ENCODE data around the gene SAMD7. TPM values are rescaled to one million over a fixed set of nuclear protein-coding genes. Genes with fewer than 3 reads are reported as not detected.

SAMD7 gene
- total and polyA plus RNA-seq, 8 donors: 0.06 to 0.08 TPM; not detected in 6

- TF ChIP-seq CTCF (IDR thresholded peaks at IDR 0.05): no peak
- peak; percentile 4 for ATAC-seq
- intact Hi-C loops (cut with DNase I): no loop called here
Observed at GRCh38 chr3:169952045-169952444, 40.7 kb downstream of the SAMD7 start.

DNA sequence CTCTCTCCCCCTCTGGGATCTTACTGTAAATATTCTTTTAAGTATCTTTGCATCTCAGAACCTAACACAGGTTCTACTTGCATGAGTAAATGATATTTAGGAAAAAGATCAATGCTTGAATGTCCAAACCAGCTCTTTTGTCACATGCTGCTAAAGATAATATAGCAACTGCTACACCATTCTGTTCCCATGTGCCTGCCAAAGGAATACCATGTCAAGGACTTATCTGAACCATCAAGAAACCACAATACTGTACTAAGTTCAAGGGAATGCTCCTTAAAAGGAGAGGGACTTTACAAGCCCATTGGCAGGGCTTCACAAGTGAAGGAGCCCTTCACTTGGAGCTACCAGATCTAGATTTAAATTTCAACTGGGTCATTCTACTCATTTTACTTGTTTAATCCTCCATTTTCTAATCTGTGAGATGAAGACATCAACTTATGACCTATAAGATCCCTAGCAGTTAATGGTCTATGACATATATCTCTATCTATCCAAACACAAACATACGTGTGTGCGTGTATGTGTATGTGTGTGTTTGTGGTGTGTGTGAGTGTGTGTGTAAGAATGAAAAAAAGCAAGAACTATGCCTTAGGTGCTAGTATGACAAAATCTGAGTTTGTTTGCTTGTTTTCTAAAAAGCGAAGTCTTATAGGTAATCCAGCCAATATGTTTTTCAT is 42.2 kb downstream of the SAMD7 start:
- peaks cover 0 to 30% of the 10 kb centered on the region in 2 donors for H3K4me1 ChIP-seq
- H3K9me3 ChIP-seq: no peaks in the 10 kb centered on the region
- intact Hi-C loops (cut with DNase I): no loop called here
- DNase-seq (no peak), ATAC-seq (peak; percentile 60)
- peak overlapping the region; percentile 34 to 83 for H3K27ac ChIP-seq
- no peak for TF ChIP-seq CTCF (IDR thresholded peaks at IDR 0.05)
- no peaks in the 10 kb centered on the region for H3K27me3 ChIP-seq
- H3K36me3 ChIP-seq: no peaks in the 10 kb centered on the region
- no peak overlapping the region for H3K4me3 ChIP-seq

More at GRCh38 chr3:169952045-169952444, 40.7 kb downstream of the SAMD7 start:
- H3K27me3 ChIP-seq: no peaks in the 10 kb centered on the region
- H3K9me3 ChIP-seq: no peaks in the 10 kb centered on the region
- no peaks in the 10 kb centered on the region for H3K36me3 ChIP-seq
- H3K27ac ChIP-seq: peak overlapping the region in 1 of 2 donors; percentile 53
- no peak for DNase-seq
- peaks cover 0 to 30% of the 10 kb centered on the region in 2 donors for H3K4me1 ChIP-seq
- no peak overlapping the region for H3K4me3 ChIP-seq

DNA sequence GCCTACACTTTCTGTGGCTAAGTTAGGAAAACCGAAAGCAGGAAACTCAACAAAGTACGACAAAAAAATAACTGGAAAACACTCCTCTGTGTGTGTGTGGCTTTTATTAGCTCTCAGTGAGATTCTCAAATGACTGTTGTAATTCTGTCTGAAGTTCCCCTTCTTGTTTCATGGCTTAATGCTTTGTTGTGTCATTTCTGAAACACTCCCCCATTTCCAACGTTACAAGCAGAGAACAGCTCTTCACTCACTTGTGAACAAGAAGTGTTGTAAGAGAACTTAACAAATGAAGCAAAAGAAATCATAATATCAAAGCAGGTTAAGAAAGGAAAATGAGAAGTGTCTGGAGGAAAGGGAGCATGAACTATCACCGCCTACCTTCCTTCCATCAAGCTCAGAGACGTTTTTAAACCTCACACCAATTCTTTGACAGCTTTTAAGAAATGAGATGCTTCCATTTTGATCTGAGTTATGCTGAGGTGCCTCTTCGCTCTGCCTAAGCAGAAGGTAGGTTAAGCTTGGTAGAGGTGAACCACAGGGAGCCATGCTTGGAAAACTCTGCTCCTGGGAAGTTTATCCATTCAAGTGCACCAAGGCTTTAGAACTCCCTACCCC is 42.9 kb downstream of the SAMD7 start:
- no peaks in the 10 kb centered on the region for H3K27me3 ChIP-seq
- ATAC-seq (peak; percentile 80), DNase-seq (peak in 1 of 4 donors; percentile 9)
- H3K4me1 ChIP-seq: peaks cover 0 to 30% of the 10 kb centered on the region in 2 donors
- no peaks in the 10 kb centered on the region for H3K36me3 ChIP-seq
- intact Hi-C loops (cut with DNase I): no loop called here
- H3K27ac ChIP-seq: peak overlapping the region; percentile 34 to 83
- H3K4me3 ChIP-seq: no peak overlapping the region
- no peaks in the 10 kb centered on the region for H3K9me3 ChIP-seq
- TF ChIP-seq CTCF (IDR thresholded peaks at IDR 0.05): no peak

GRCh38 chr3:169955406-169955805 is 44.0 kb downstream of the SAMD7 start:
- Histone ChIP-seq H3K27me3 (no peaks in the 10 kb centered on the region), H3K27ac (peak overlapping the region in 1 of 2 donors; percentile 83), H3K4me3 (no peak overlapping the region), H3K36me3 (no peaks in the 10 kb centered on the region), H3K9me3 (no peaks in the 10 kb centered on the region), H3K4me1 (peaks cover 0 to 30% of the 10 kb centered on the region in 2 donors)
- TF ChIP-seq CTCF (IDR thresholded peaks at IDR 0.05): no peak
- no peak for ATAC-seq
- intact Hi-C loops (cut with DNase I): no loop called here
- no peak for DNase-seq

- ATAC-seq: no peak
- Histone ChIP-seq H3K27me3 (no peaks in the 10 kb centered on the region), H3K9me3 (no peaks in the 10 kb centered on the region), H3K4me3 (no peak overlapping the region), H3K27ac (no peak overlapping the region), H3K36me3 (no peaks in the 10 kb centered on the region), H3K4me1 (peaks cover 9 to 24% of the 10 kb centered on the region in 2 donors)
- no peak for TF ChIP-seq CTCF (IDR thresholded peaks at IDR 0.05)
- no peak for DNase-seq
- intact Hi-C loops (cut with DNase I): no loop called here
Observed at GRCh38 chr3:169964176-169964575, 52.8 kb downstream of the SAMD7 start.
